Measurements from ENCODE around the gene FUT2. TPM values are rescaled to one million over a fixed set of nuclear protein-coding genes. Genes with fewer than 3 reads are reported as not detected.

The FUT2 gene
- total and polyA plus RNA-seq, 2 of the 13 experiments (the other 11 are each of a cell fraction or from before 2014, with no cell fraction given) = 0.07 TPM; not detected in 1

DNA sequence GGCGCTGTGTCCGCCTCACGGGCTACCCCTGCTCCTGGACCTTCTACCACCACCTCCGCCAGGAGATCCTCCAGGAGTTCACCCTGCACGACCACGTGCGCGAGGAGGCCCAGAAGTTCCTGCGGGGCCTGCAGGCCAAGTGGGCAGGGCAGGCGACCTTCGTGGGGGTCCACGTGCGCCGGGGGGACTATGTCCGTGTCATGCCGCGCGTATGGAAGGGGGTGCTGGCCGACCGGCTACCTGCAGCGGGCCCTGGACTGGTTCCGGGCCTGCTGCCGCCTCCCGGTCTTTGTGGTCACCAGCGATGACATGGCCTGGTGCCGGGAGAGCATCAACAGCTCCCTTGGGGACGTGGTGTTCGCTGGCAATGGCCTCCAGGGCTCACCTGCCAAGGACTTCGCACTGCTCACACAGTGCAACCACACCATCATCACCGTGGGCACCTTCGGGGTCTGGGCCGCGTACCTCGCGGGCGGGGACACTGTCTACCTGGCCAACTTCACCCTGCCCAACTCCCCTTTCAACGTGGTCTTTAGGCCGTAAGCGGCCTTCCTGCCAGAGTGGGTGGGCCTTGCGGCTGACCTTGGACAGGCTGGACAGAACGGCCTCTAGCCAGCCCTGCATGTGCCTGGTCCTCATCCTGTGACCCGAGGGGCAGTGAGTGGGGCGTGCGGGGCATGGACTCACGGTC is 15.2 kb upstream of the FUT2 start (continued):
- TF ChIP-seq ZMYM3 (CRISPR knock-in tag; IDR thresholded peaks at IDR 0.05) (peak; percentile 75), MED1 (CRISPR knock-in tag; IDR thresholded peaks at IDR 0.05) (0 out of 2 replicates have a peak, but pooled peaks have one; percentile 15), ESRRA (CRISPR knock-in tag; IDR thresholded peaks at IDR 0.05; ENCODE audit: low read depth) (0 out of 2 replicates have a peak, but pooled peaks have one; percentile 34), ZNF296 (CRISPR knock-in tag; conservative IDR thresholded peaks at IDR 0.05) (peak; percentile 38; the same call in 1 of the 2 replicates), SP5 (CRISPR knock-in tag; IDR thresholded peaks at IDR 0.05; ENCODE audit: borderline replicate concordance, low read depth) (0 out of 2 replicates have a peak, but pooled peaks have one; percentile 35), HOXA3 (CRISPR knock-in tag; IDR thresholded peaks at IDR 0.05) (peak; percentile 53), ZNF235 (CRISPR knock-in tag; IDR thresholded peaks at IDR 0.05; ENCODE audit: borderline replicate concordance) (no peak), ZSCAN9 (CRISPR knock-in tag; IDR thresholded peaks at IDR 0.05; ENCODE audit: borderline replicate concordance) (no peak), SOX6 (IDR thresholded peaks at IDR 0.05) (no peak), SOX6 (CRISPR knock-in tag; IDR thresholded peaks at IDR 0.05) (peak; percentile 28; the same call in 1 of the 2 replicates), POGZ (CRISPR knock-in tag; IDR thresholded peaks at IDR 0.05) (peak; percentile 27; the same call in 1 of the 2 replicates), MYC (CRISPR knock-in tag; IDR thresholded peaks at IDR 0.05; ENCODE audit: borderline replicate concordance) (peak; percentile 38; the same call in 1 of the 2 replicates), GATAD2A (CRISPR knock-in tag; IDR thresholded peaks at IDR 0.05) (0 out of 2 replicates have a peak, but pooled peaks have one; percentile 32), SALL1 (CRISPR knock-in tag; IDR thresholded peaks at IDR 0.05) (peak; percentile 52; the same call in 1 of the 2 replicates), ZFX (CRISPR knock-in tag; IDR thresholded peaks at IDR 0.05; ENCODE audit: low read depth) (peak; percentile 59; the same call in 1 of the 2 replicates), RARA (CRISPR knock-in tag; IDR thresholded peaks at IDR 0.05) (0 out of 2 replicates have a peak, but pooled peaks have one; percentile 13)
- TF ChIP-seq, protein P1, sequence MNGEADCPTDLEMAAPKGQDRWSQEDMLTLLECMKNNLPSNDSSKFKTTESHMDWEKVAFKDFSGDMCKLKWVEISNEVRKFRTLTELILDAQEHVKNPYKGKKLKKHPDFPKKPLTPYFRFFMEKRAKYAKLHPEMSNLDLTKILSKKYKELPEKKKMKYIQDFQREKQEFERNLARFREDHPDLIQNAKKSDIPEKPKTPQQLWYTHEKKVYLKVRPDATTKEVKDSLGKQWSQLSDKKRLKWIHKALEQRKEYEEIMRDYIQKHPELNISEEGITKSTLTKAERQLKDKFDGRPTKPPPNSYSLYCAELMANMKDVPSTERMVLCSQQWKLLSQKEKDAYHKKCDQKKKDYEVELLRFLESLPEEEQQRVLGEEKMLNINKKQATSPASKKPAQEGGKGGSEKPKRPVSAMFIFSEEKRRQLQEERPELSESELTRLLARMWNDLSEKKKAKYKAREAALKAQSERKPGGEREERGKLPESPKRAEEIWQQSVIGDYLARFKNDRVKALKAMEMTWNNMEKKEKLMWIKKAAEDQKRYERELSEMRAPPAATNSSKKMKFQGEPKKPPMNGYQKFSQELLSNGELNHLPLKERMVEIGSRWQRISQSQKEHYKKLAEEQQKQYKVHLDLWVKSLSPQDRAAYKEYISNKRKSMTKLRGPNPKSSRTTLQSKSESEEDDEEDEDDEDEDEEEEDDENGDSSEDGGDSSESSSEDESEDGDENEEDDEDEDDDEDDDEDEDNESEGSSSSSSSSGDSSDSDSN (CRISPR knock-in tag; IDR thresholded peaks at IDR 0.05) = 0 out of 2 replicates have a peak, but pooled peaks have one; percentile 22
- TF ChIP-seq, protein P2, sequence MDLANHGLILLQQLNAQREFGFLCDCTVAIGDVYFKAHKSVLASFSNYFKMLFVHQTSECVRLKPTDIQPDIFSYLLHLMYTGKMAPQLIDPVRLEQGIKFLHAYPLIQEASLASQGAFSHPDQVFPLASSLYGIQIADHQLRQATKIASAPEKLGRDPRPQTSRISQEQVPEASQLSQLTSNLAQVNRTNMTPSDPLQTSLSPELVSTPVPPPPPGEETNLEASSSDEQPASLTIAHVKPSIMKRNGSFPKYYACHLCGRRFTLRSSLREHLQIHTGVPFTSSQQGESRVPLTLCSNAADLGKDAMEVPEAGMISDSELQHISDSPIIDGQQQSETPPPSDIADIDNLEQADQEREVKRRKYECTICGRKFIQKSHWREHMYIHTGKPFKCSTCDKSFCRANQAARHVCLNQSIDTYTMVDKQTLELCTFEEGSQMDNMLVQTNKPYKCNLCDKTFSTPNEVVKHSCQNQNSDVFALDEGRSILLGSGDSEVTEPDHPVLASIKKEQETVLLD (CRISPR knock-in tag; IDR thresholded peaks at IDR 0.05; ENCODE audit: low read depth) = no peak
- TF ChIP-seq, protein P3, sequence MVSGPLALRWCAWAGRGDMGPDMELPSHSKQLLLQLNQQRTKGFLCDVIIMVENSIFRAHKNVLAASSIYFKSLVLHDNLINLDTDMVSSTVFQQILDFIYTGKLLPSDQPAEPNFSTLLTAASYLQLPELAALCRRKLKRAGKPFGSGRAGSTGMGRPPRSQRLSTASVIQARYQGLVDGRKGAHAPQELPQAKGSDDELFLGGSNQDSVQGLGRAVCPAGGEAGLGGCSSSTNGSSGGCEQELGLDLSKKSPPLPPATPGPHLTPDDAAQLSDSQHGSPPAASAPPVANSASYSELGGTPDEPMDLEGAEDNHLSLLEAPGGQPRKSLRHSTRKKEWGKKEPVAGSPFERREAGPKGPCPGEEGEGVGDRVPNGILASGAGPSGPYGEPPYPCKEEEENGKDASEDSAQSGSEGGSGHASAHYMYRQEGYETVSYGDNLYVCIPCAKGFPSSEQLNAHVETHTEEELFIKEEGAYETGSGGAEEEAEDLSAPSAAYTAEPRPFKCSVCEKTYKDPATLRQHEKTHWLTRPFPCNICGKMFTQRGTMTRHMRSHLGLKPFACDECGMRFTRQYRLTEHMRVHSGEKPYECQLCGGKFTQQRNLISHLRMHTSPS (CRISPR knock-in tag; IDR thresholded peaks at IDR 0.05; ENCODE audit: low read depth) = peak; percentile 43; the same call in 1 of the 2 replicates
- TF ChIP-seq, protein P4, sequence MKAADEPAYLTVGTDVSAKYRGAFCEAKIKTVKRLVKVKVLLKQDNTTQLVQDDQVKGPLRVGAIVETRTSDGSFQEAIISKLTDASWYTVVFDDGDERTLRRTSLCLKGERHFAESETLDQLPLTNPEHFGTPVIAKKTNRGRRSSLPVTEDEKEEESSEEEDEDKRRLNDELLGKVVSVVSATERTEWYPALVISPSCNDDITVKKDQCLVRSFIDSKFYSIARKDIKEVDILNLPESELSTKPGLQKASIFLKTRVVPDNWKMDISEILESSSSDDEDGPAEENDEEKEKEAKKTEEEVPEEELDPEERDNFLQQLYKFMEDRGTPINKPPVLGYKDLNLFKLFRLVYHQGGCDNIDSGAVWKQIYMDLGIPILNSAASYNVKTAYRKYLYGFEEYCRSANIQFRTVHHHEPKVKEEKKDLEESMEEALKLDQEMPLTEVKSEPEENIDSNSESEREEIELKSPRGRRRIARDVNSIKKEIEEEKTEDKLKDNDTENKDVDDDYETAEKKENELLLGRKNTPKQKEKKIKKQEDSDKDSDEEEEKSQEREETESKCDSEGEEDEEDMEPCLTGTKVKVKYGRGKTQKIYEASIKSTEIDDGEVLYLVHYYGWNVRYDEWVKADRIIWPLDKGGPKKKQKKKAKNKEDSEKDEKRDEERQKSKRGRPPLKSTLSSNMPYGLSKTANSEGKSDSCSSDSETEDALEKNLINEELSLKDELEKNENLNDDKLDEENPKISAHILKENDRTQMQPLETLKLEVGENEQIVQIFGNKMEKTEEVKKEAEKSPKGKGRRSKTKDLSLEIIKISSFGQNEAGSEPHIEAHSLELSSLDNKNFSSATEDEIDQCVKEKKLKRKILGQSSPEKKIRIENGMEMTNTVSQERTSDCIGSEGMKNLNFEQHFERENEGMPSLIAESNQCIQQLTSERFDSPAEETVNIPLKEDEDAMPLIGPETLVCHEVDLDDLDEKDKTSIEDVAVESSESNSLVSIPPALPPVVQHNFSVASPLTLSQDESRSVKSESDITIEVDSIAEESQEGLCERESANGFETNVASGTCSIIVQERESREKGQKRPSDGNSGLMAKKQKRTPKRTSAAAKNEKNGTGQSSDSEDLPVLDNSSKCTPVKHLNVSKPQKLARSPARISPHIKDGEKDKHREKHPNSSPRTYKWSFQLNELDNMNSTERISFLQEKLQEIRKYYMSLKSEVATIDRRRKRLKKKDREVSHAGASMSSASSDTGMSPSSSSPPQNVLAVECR (CRISPR knock-in tag; IDR thresholded peaks at IDR 0.05; ENCODE audit: borderline replicate concordance) = peak; percentile 51; the same call in 1 of the 2 replicates
